Mesenchymal stem cell (in vitro differentiated cells and primary cell): ENCODE measurements around the gene MORC4.
A peak's percentile ranks its signal among the peaks of the same experiment; 100 is the strongest.

Source experiments
- DNase-seq: peaks from one replicate; pipeline ENCODE4 v3.0.0-alpha.2; 2013
- H2AFZ ChIP-seq: one replicate; pipeline ENCODE4 v1.6.1; 2013; ENCODE audit warnings: low read depth, mild to moderate bottlenecking, control low read depth, inconsistent platforms, low read length, moderate library complexity
- H2AK5ac ChIP-seq: 2 replicates; pipeline ENCODE4 v1.6.1; 2013; ENCODE audit warnings: low read length, moderate library complexity, mild to moderate bottlenecking, inconsistent platforms; ENCODE audit not compliant: severe bottlenecking
- H2BK120ac ChIP-seq: one replicate; pipeline ENCODE4 v1.6.1; 2013; ENCODE audit warnings: low read depth, mild to moderate bottlenecking, inconsistent platforms, low read length, moderate library complexity
- H2BK12ac ChIP-seq, 2 experiments: one replicate each; pipeline ENCODE4 v1.6.1; 2013; ENCODE audit warnings: inconsistent platforms in 2 of 2, low read length in 2 of 2, mild to moderate bottlenecking in 2 of 2, moderate library complexity in 2 of 2, control low read depth in 1 of 2
- H2BK15ac ChIP-seq: one replicate; pipeline ENCODE4 v1.6.1; 2013; ENCODE audit warnings: mild to moderate bottlenecking, low read depth, inconsistent platforms; ENCODE audit not compliant: poor library complexity, severe bottlenecking
- H2BK5ac ChIP-seq: 2 replicates; pipeline ENCODE4 v1.6.1; 2013; ENCODE audit warnings: low read depth, mild to moderate bottlenecking, low read length, control low read depth, inconsistent platforms; ENCODE audit not compliant: poor library complexity, severe bottlenecking
- H3K14ac ChIP-seq, 2 experiments: one replicate each; pipeline ENCODE4 v1.6.1; 2013; ENCODE audit warnings: inconsistent platforms in 2 of 2, low read length in 2 of 2, control low read depth in 1 of 2, mild to moderate bottlenecking in 1 of 2, moderate library complexity in 1 of 2
- H3K18ac ChIP-seq, 2 experiments: one replicate each; pipeline ENCODE4 v1.6.1; 2013; ENCODE audit warnings: inconsistent platforms in 2 of 2, low read length in 2 of 2, control low read depth in 1 of 2, low read depth in 1 of 2, mild to moderate bottlenecking in 1 of 2
- H3K23ac ChIP-seq, 2 experiments: one replicate each; pipeline ENCODE4 v1.6.1; 2013; ENCODE audit warnings: inconsistent platforms in 2 of 2, low read length in 2 of 2, mild to moderate bottlenecking in 2 of 2, moderate library complexity in 2 of 2, control low read depth in 1 of 2
- H3K27ac ChIP-seq: 2 replicates; pipeline ENCODE4 v1.5.1; 2013; ENCODE audit warnings: mild to moderate bottlenecking, moderate library complexity, low read length, control low read depth, inconsistent platforms; ENCODE audit not compliant: poor library complexity, severe bottlenecking
- H3K27me3 ChIP-seq, 2 experiments: 2 replicates each; pipeline versions ENCODE4 v1.6.1 to v1.7.0; 2013; ENCODE audit warnings: low read length in 2 of 2, mild to moderate bottlenecking in 2 of 2, moderate library complexity in 2 of 2, control low read depth in 1 of 2, inconsistent platforms in 1 of 2; ENCODE audit not compliant: control insufficient read depth in 1 of 2, insufficient read depth in 1 of 2
- H3K36me3 ChIP-seq, 2 experiments: 2 replicates each; pipeline versions ENCODE4 v1.6.1 to v1.7.0; 2013; ENCODE audit warnings: low read length in 2 of 2, control low read depth in 1 of 2, inconsistent platforms in 1 of 2, low read depth in 1 of 2, mild to moderate bottlenecking in 1 of 2; ENCODE audit not compliant: insufficient read depth in 2 of 2, control insufficient read depth in 1 of 2
- H3K4ac ChIP-seq, 2 experiments: one replicate each; pipeline ENCODE4 v1.6.1; 2013; ENCODE audit warnings: inconsistent platforms in 2 of 2, low read length in 2 of 2, mild to moderate bottlenecking in 2 of 2, moderate library complexity in 2 of 2, control low read depth in 1 of 2, low read depth in 1 of 2
- H3K4me1 ChIP-seq: 2 replicates; pipeline ENCODE4 v1.6.1; 2013; ENCODE audit warnings: low read depth, low read length, control low read depth; ENCODE audit not compliant: control insufficient read depth, insufficient read depth
- H3K4me2 ChIP-seq: 2 replicates; pipeline ENCODE4 v1.6.1; 2013; ENCODE audit warnings: low read length, mild to moderate bottlenecking, inconsistent platforms; ENCODE audit not compliant: poor library complexity, severe bottlenecking
- H3K4me3 ChIP-seq, 2 experiments: 2 replicates each; pipeline versions ENCODE4 v1.5.1 to v1.7.0; 2013; ENCODE audit warnings: low read length in 2 of 2, mild to moderate bottlenecking in 2 of 2, control low read depth in 1 of 2, low read depth in 1 of 2; ENCODE audit not compliant: insufficient read depth in 1 of 2
- H3K79me1 ChIP-seq: replicated peaks from 2 replicates; pipeline ENCODE4 v1.6.1; 2013; ENCODE audit warnings: mild to moderate bottlenecking, control low read depth, low read length, inconsistent platforms; ENCODE audit not compliant: poor library complexity, severe bottlenecking
- H3K9ac ChIP-seq: 2 replicates; pipeline ENCODE4 v1.7.0; 2013; ENCODE audit warnings: mild to moderate bottlenecking, low read length, moderate library complexity
- H3K9me3 ChIP-seq: 2 replicates; pipeline ENCODE4 v1.7.0; 2013; ENCODE audit warnings: mild to moderate bottlenecking, low read length; ENCODE audit not compliant: control insufficient read depth
- H4K8ac ChIP-seq: one replicate; pipeline ENCODE4 v1.6.1; 2013; ENCODE audit warnings: inconsistent platforms, mild to moderate bottlenecking, low read length, moderate library complexity
- H4K91ac ChIP-seq: one replicate; pipeline ENCODE4 v1.6.1; 2013; ENCODE audit warnings: mild to moderate bottlenecking, low read length, inconsistent platforms
- WGBS: methylation state at CpG from one replicate; pipeline ENCODE4 v1.1.7; 2013; ENCODE audit warnings: mixed read lengths; 5-methylcytosine and 5-hydroxymethylcytosine counted together

The MORC4 gene

GRCh38 chrX:107014936-107015335 is 14.9 kb upstream of the MORC4 start:
- Histone ChIP-seq H2BK15ac (no peak overlapping the region), H3K36me3 (no peaks in the 10 kb centered on the region), H3K27ac (no peak overlapping the region), H3K79me1 (no peaks in the 10 kb centered on the region), H3K4me2 (no peak overlapping the region), H3K4me3 (no peak overlapping the region), H3K23ac (no peak overlapping the region), H3K4ac (no peak overlapping the region), H3K9me3 (no peaks in the 10 kb centered on the region), H3K9ac (peak overlapping the region; percentile 76), H3K4me1 (no peaks in the 10 kb centered on the region), H2AFZ (no peak overlapping the region), H3K27me3 (peaks cover 0 to 15% of the 10 kb centered on the region in 2 experiments), H2BK5ac (no peak overlapping the region), H4K8ac (no peak overlapping the region), H2BK12ac (no peak overlapping the region), H3K14ac (no peak overlapping the region), H2BK120ac (no peak overlapping the region), H3K18ac (no peak overlapping the region), H2AK5ac (no peak overlapping the region), H4K91ac (no peak overlapping the region)
- DNase-seq: peak; percentile 4
- no CpG with 5 or more reads among the region's 1 CpG for WGBS

- H3K4me3 ChIP-seq: no peak overlapping the region
- no peak overlapping the region for H3K14ac ChIP-seq
- H2BK12ac ChIP-seq: no peak overlapping the region
- H3K23ac ChIP-seq: no peak overlapping the region
- H3K36me3 ChIP-seq: no peaks in the 10 kb centered on the region
- no peaks in the 10 kb centered on the region for H3K9me3 ChIP-seq
- 87% methylated on average over 3 of the region's 4 CpGs for WGBS
- no peak overlapping the region for H2BK120ac ChIP-seq
- DNase-seq: no peak
- H3K79me1 ChIP-seq: no peaks in the 10 kb centered on the region
- H2BK15ac ChIP-seq: no peak overlapping the region
- H3K9ac ChIP-seq: no peak overlapping the region
- H3K27me3 ChIP-seq: peaks cover 0 to 31% of the 10 kb centered on the region in 2 experiments
- no peak overlapping the region for H2AK5ac ChIP-seq
- H3K18ac ChIP-seq: no peak overlapping the region
- H3K4me2 ChIP-seq: no peak overlapping the region
- no peak overlapping the region for H2BK5ac ChIP-seq
- H3K4me1 ChIP-seq: no peaks in the 10 kb centered on the region
- H2AFZ ChIP-seq: no peak overlapping the region
- H3K4ac ChIP-seq: no peak overlapping the region
- H4K8ac ChIP-seq: no peak overlapping the region
- H3K27ac ChIP-seq: no peak overlapping the region
- H4K91ac ChIP-seq: no peak overlapping the region
Measured at GRCh38 chrX:107008034-107008433, 8.0 kb upstream of the MORC4 start.

- H3K27ac ChIP-seq: no peak overlapping the region
- no peak overlapping the region for H2BK15ac ChIP-seq
- H3K4ac ChIP-seq: peak overlapping the region in 1 of 2 experiments; percentile 16
- H2BK120ac ChIP-seq: peak overlapping the region; percentile 19
- no peak overlapping the region for H4K91ac ChIP-seq
- H2BK12ac ChIP-seq: no peak overlapping the region
- H3K27me3 ChIP-seq: peaks cover 0 to 24% of the 10 kb centered on the region in 2 experiments
- 0% methylated on average over 30 of the region's 88 CpGs for WGBS
- H3K23ac ChIP-seq: no peak overlapping the region
- H3K4me1 ChIP-seq: no peaks in the 10 kb centered on the region
- H3K18ac ChIP-seq: peak overlapping the region in 1 of 2 experiments; percentile 48
- peak overlapping the region; percentile 56 for H3K4me2 ChIP-seq
- no peak overlapping the region for H2AK5ac ChIP-seq
- DNase-seq: peak; percentile 59
- H3K14ac ChIP-seq: peak overlapping the region in 1 of 2 experiments; percentile 15
- peaks cover 5% of the 10 kb centered on the region for H3K79me1 ChIP-seq
- H2AFZ ChIP-seq: no peak overlapping the region
- H3K9ac ChIP-seq: peak overlapping the region; percentile 90
- H2BK5ac ChIP-seq: no peak overlapping the region
- no peaks in the 10 kb centered on the region for H3K36me3 ChIP-seq
- no peak overlapping the region for H4K8ac ChIP-seq
- H3K9me3 ChIP-seq: no peaks in the 10 kb centered on the region
- H3K4me3 ChIP-seq: peak overlapping the region; percentile 83 to 88
Measured at GRCh38 chrX:106999002-106999975, 723 bp downstream of the MORC4 start.

- H2BK5ac ChIP-seq: no peak overlapping the region
- H3K4me3 ChIP-seq: no peak overlapping the region
- H3K9me3 ChIP-seq: no peaks in the 10 kb centered on the region
- H3K14ac ChIP-seq: no peak overlapping the region
- no peaks in the 10 kb centered on the region for H3K4me1 ChIP-seq
- peaks cover 0 to 2% of the 10 kb centered on the region in 2 experiments for H3K36me3 ChIP-seq
- H3K79me1 ChIP-seq: peaks cover 5% of the 10 kb centered on the region
- no peak overlapping the region for H2AFZ ChIP-seq
- no peak overlapping the region for H3K4ac ChIP-seq
- peaks cover 0 to 22% of the 10 kb centered on the region in 2 experiments for H3K27me3 ChIP-seq
- no peak overlapping the region for H3K18ac ChIP-seq
- no peak overlapping the region for H3K23ac ChIP-seq
- no peak overlapping the region for H3K27ac ChIP-seq
- H3K9ac ChIP-seq: no peak overlapping the region
- H4K91ac ChIP-seq: no peak overlapping the region
- H2BK120ac ChIP-seq: no peak overlapping the region
- H2BK12ac ChIP-seq: no peak overlapping the region
- no peak overlapping the region for H4K8ac ChIP-seq
- no peak overlapping the region for H2AK5ac ChIP-seq
- DNase-seq: no peak
- 89% methylated on average over 2 of the region's 3 CpGs for WGBS
- no peak overlapping the region for H2BK15ac ChIP-seq
- no peak overlapping the region for H3K4me2 ChIP-seq
Measured at GRCh38 chrX:106997611-106998010, 2.4 kb downstream of the MORC4 start.
